Measurements from ENCODE around the gene GDI1. TPM values are rescaled to one million over a fixed set of nuclear protein-coding genes. Genes with fewer than 3 reads are reported as not detected.

GDI1 gene
- total and polyA plus RNA-seq, 4 donors: 77.0 to 209 (median 127) TPM

GRCh38 chrX:154477891-154478477 lies 41.0 kb downstream of the GDI1 start:
- no peaks in the 10 kb centered on the region for H3K36me3 ChIP-seq (ENCODE audit: control insufficient read depth in 1 of 2, insufficient read depth in 2 of 2, low read length in 1 of 2)
- intact Hi-C loops (cut with DNase I): loop anchor here in 1 of 2 donors (1.0 kb wide), 1 partner anchor 34 kb away; the partner anchor contains the start of gene FAM50A
- H3K4me1 ChIP-seq (ENCODE audit: control insufficient read depth in 1 of 2, insufficient read depth in 2 of 2, low read length in 2 of 2): no peaks in the 10 kb centered on the region
- no peaks in the 10 kb centered on the region for H3K9me3 ChIP-seq (ENCODE audit: control insufficient read depth, low read length)
- H3K4me3 ChIP-seq (ENCODE audit: low read length in 2 of 2): peak overlapping the region in 1 of 2 donors; percentile 55
- peak; percentile 51 to 76 for DNase-seq
- ATAC-seq (ENCODE audit: low FRiP score): no peak
- no peak overlapping the region for H3K27ac ChIP-seq (ENCODE audit: low read depth in 1 of 2, low read length in 2 of 2)
- no peaks in the 10 kb centered on the region for H3K27me3 ChIP-seq (ENCODE audit: control insufficient read depth in 1 of 2, insufficient read depth in 2 of 2, low read length in 1 of 2)
- WGBS, 2 donors: 47 to 63% methylated on average over 24 of the region's 24 CpGs

GRCh38 chrX:154478728-154479622 lies 42.0 kb downstream of the GDI1 start, which contains the start of gene LAGE3:
Gene LAGE3 (minus strand): TSS chrX:154479281. CDS start chrX:154478915, 366 bp downstream.
- DNase-seq (peak; percentile 96 to 97), ATAC-seq (ENCODE audit: low FRiP score) (peak; percentile 95)
- H3K4me1 ChIP-seq (ENCODE audit: control insufficient read depth in 1 of 2, insufficient read depth in 2 of 2, low read length in 2 of 2): no peaks in the 10 kb centered on the region
- no peaks in the 10 kb centered on the region for H3K27me3 ChIP-seq (ENCODE audit: control insufficient read depth in 1 of 2, insufficient read depth in 2 of 2, low read length in 1 of 2)
- no peaks in the 10 kb centered on the region for H3K36me3 ChIP-seq (ENCODE audit: control insufficient read depth in 1 of 2, insufficient read depth in 2 of 2, low read length in 1 of 2)
- peak within 1 kb of the TSS in 1 of 2 donors; percentile 55 for H3K4me3 ChIP-seq (ENCODE audit: low read length in 2 of 2)
- peak within 1 kb of the TSS in 1 of 2 donors; percentile 68 for H3K27ac ChIP-seq (ENCODE audit: low read depth in 1 of 2, low read length in 2 of 2)
- 2 to 37% methylated on average over 79 to 85 of the region's 85 CpGs for WGBS, 2 donors
- intact Hi-C loops (cut with DNase I): loop anchor here in 1 of 2 donors (1.0 kb wide), 1 partner anchor 35 kb away; the partner anchor contains the start of gene FAM50A
- H3K9me3 ChIP-seq (ENCODE audit: control insufficient read depth, low read length): no peaks in the 10 kb centered on the region

GRCh38 chrX:154481195-154481594 lies 44.2 kb downstream of the GDI1 start:
- H3K9me3 ChIP-seq (ENCODE audit: control insufficient read depth, low read length): no peaks in the 10 kb centered on the region
- intact Hi-C loops (cut with DNase I): no loop called here
- 81 to 84% methylated on average over 5 of the region's 5 CpGs for WGBS, 2 donors
- H3K36me3 ChIP-seq (ENCODE audit: control insufficient read depth in 1 of 2, insufficient read depth in 2 of 2, low read length in 1 of 2): no peaks in the 10 kb centered on the region
- no peaks in the 10 kb centered on the region for H3K27me3 ChIP-seq (ENCODE audit: control insufficient read depth in 1 of 2, insufficient read depth in 2 of 2, low read length in 1 of 2)
- DNase-seq: no peak
- no peak for ATAC-seq (ENCODE audit: low FRiP score)
- H3K27ac ChIP-seq (ENCODE audit: low read depth in 1 of 2, low read length in 2 of 2): no peak overlapping the region
- H3K4me1 ChIP-seq (ENCODE audit: control insufficient read depth in 1 of 2, insufficient read depth in 2 of 2, low read length in 2 of 2): no peaks in the 10 kb centered on the region
- no peak overlapping the region for H3K4me3 ChIP-seq (ENCODE audit: low read length in 2 of 2)

GRCh38 chrX:154481911-154482601 lies 45.1 kb downstream of the GDI1 start:
- ATAC-seq (ENCODE audit: low FRiP score) (no peak), DNase-seq (no peak)
- Histone ChIP-seq H3K27me3 (ENCODE audit: control insufficient read depth in 1 of 2, insufficient read depth in 2 of 2, low read length in 1 of 2) (no peaks in the 10 kb centered on the region), H3K4me3 (ENCODE audit: low read length in 2 of 2) (no peak overlapping the region), H3K36me3 (ENCODE audit: control insufficient read depth in 1 of 2, insufficient read depth in 2 of 2, low read length in 1 of 2) (no peaks in the 10 kb centered on the region), H3K4me1 (ENCODE audit: control insufficient read depth in 1 of 2, insufficient read depth in 2 of 2, low read length in 2 of 2) (no peaks in the 10 kb centered on the region), H3K9me3 (ENCODE audit: control insufficient read depth, low read length) (no peaks in the 10 kb centered on the region), H3K27ac (ENCODE audit: low read depth in 1 of 2, low read length in 2 of 2) (no peak overlapping the region)
- intact Hi-C loops (cut with DNase I): no loop called here
- 73 to 75% methylated on average over 14 of the region's 14 CpGs for WGBS, 2 donors

- Histone ChIP-seq H3K27ac (ENCODE audit: low read depth in 1 of 2, low read length in 2 of 2) (no peak overlapping the region), H3K4me1 (ENCODE audit: control insufficient read depth in 1 of 2, insufficient read depth in 2 of 2, low read length in 2 of 2) (no peaks in the 10 kb centered on the region), H3K9me3 (ENCODE audit: control insufficient read depth, low read length) (no peaks in the 10 kb centered on the region), H3K4me3 (ENCODE audit: low read length in 2 of 2) (no peak overlapping the region), H3K27me3 (ENCODE audit: control insufficient read depth in 1 of 2, insufficient read depth in 2 of 2, low read length in 1 of 2) (no peaks in the 10 kb centered on the region), H3K36me3 (ENCODE audit: control insufficient read depth in 1 of 2, insufficient read depth in 2 of 2, low read length in 1 of 2) (no peaks in the 10 kb centered on the region)
- WGBS, 2 donors: 69 to 76% methylated on average over 6 to 7 of the region's 7 CpGs
- intact Hi-C loops (cut with DNase I): no loop called here
- ATAC-seq (ENCODE audit: low FRiP score) (no peak), DNase-seq (no peak)
Observed at GRCh38 chrX:154482786-154483185, 45.8 kb downstream of the GDI1 start.

- Histone ChIP-seq H3K4me1 (ENCODE audit: control insufficient read depth in 1 of 2, insufficient read depth in 2 of 2, low read length in 2 of 2) (no peaks in the 10 kb centered on the region), H3K27me3 (ENCODE audit: control insufficient read depth in 1 of 2, insufficient read depth in 2 of 2, low read length in 1 of 2) (no peaks in the 10 kb centered on the region), H3K9me3 (ENCODE audit: control insufficient read depth, low read length) (no peaks in the 10 kb centered on the region), H3K4me3 (ENCODE audit: low read length in 2 of 2) (no peak overlapping the region), H3K36me3 (ENCODE audit: control insufficient read depth in 1 of 2, insufficient read depth in 2 of 2, low read length in 1 of 2) (no peaks in the 10 kb centered on the region), H3K27ac (ENCODE audit: low read depth in 1 of 2, low read length in 2 of 2) (no peak overlapping the region)
- intact Hi-C loops (cut with DNase I): no loop called here
- 79 to 83% methylated on average over 7 of the region's 7 CpGs for WGBS, 2 donors
- DNase-seq: no peak
- no peak for ATAC-seq (ENCODE audit: low FRiP score)
Observed at GRCh38 chrX:154483325-154483724, 46.4 kb downstream of the GDI1 start.

- Histone ChIP-seq H3K4me3 (ENCODE audit: low read length in 2 of 2) (no peak overlapping the region), H3K4me1 (ENCODE audit: control insufficient read depth in 1 of 2, insufficient read depth in 2 of 2, low read length in 2 of 2) (no peaks in the 10 kb centered on the region), H3K27ac (ENCODE audit: low read depth in 1 of 2, low read length in 2 of 2) (no peak overlapping the region), H3K27me3 (ENCODE audit: control insufficient read depth in 1 of 2, insufficient read depth in 2 of 2, low read length in 1 of 2) (no peaks in the 10 kb centered on the region), H3K36me3 (ENCODE audit: control insufficient read depth in 1 of 2, insufficient read depth in 2 of 2, low read length in 1 of 2) (no peaks in the 10 kb centered on the region), H3K9me3 (ENCODE audit: control insufficient read depth, low read length) (no peaks in the 10 kb centered on the region)
- ATAC-seq (ENCODE audit: low FRiP score) (no peak), DNase-seq (peak in 1 of 2 donors; percentile 43)
- intact Hi-C loops (cut with DNase I): no loop called here
- WGBS, 2 donors: 74% methylated on average over 16 of the region's 16 CpGs
Observed at GRCh38 chrX:154484255-154485149, 47.5 kb downstream of the GDI1 start.

Data from aorta (tissue), 5 donors.